Panc1 (cell line): ENCODE measurements around the gene PCBP2.

Experiments
- CTCF ChIP-seq: fragments of 450-650 bp; IDR thresholded peaks from 2 replicates; pipeline ENCODE4 v1.5.1; 2017; ENCODE audit warnings: mild to moderate bottlenecking
- POLR2AphosphoS5 ChIP-seq: IDR thresholded peaks from 2 replicates; pipeline ENCODE4 v1.6.1; 2012; ENCODE audit warnings: mild to moderate bottlenecking, low read depth, low read length, moderate library complexity

GRCh38 chr12:53496752-53497032 is 44.8 kb downstream of the PCBP2 start:
- no peak for TF ChIP-seq CTCF
- no peak for TF ChIP-seq POLR2AphosphoS5
